ENCODE results near the gene FARP1. TPM values are rescaled to one million over a fixed set of nuclear protein-coding genes. Genes with fewer than 3 reads are reported as not detected.

FARP1 gene
- total RNA-seq, 1 experiment from 2014 or later: not detected

- no peak for DNase-seq
- Histone ChIP-seq H3K9ac (ENCODE audit: low read length) (no peak overlapping the region), H3K79me2 (ENCODE audit: low read length) (no peaks in the 10 kb centered on the region), H3K4me3 (ENCODE audit: low read length) (no peak overlapping the region), H3K4me1 (ENCODE audit: low read length) (0 out of 2 replicates have a peak, but pooled peaks cover 3% of the 10 kb centered on the region), H3K9me3 (ENCODE audit: low read length) (no peaks in the 10 kb centered on the region), H3K9me2 (replicated peaks; ENCODE audit: insufficient read depth, low read length) (no peaks in the 10 kb centered on the region), H4K20me1 (ENCODE audit: insufficient read depth, low read depth, low read length) (no peaks in the 10 kb centered on the region), H3K27me3 (ENCODE audit: low read length) (no peaks in the 10 kb centered on the region), H3K27ac (ENCODE audit: low read length) (no peak overlapping the region), H2AFZ (ENCODE audit: low read length) (no peak overlapping the region), H3K4me2 (ENCODE audit: low read depth, low read length, poor library complexity, severe bottlenecking) (no peak overlapping the region), H3K36me3 (ENCODE audit: insufficient read depth, low read length) (no peaks in the 10 kb centered on the region)
Observed at GRCh38 chr13:98173431-98174152, 30.7 kb downstream of the FARP1 start.

GRCh38 chr13:98174307-98174706, 31.4 kb downstream of the FARP1 start:
- no peaks in the 10 kb centered on the region for H3K9me2 ChIP-seq (replicated peaks; ENCODE audit: insufficient read depth, low read length)
- no peaks in the 10 kb centered on the region for H4K20me1 ChIP-seq (ENCODE audit: insufficient read depth, low read depth, low read length)
- H3K9me3 ChIP-seq (ENCODE audit: low read length): no peaks in the 10 kb centered on the region
- no peak overlapping the region for H3K9ac ChIP-seq (ENCODE audit: low read length)
- no peaks in the 10 kb centered on the region for H3K36me3 ChIP-seq (ENCODE audit: insufficient read depth, low read length)
- no peak overlapping the region for H2AFZ ChIP-seq (ENCODE audit: low read length)
- H3K79me2 ChIP-seq (ENCODE audit: low read length): no peaks in the 10 kb centered on the region
- H3K4me3 ChIP-seq (ENCODE audit: low read length): no peak overlapping the region
- H3K4me2 ChIP-seq (ENCODE audit: low read depth, low read length, poor library complexity, severe bottlenecking): no peak overlapping the region
- no peak for DNase-seq
- no peak overlapping the region for H3K27ac ChIP-seq (ENCODE audit: low read length)
- H3K4me1 ChIP-seq (ENCODE audit: low read length): 0 out of 2 replicates have a peak, but pooled peaks cover 3% of the 10 kb centered on the region
- H3K27me3 ChIP-seq (ENCODE audit: low read length): no peaks in the 10 kb centered on the region

- H3K79me2 ChIP-seq (ENCODE audit: low read length): no peaks in the 10 kb centered on the region
- no peaks in the 10 kb centered on the region for H3K9me2 ChIP-seq (replicated peaks; ENCODE audit: insufficient read depth, low read length)
Observed at GRCh38 chr13:98175043-98175442, 32.1 kb downstream of the FARP1 start.

GRCh38 chr13:98175823-98176222, 32.9 kb downstream of the FARP1 start:
- no peaks in the 10 kb centered on the region for H3K36me3 ChIP-seq (ENCODE audit: insufficient read depth, low read length)
- no peaks in the 10 kb centered on the region for H3K79me2 ChIP-seq (ENCODE audit: low read length)
- no peaks in the 10 kb centered on the region for H4K20me1 ChIP-seq (ENCODE audit: insufficient read depth, low read depth, low read length)
- H2AFZ ChIP-seq (ENCODE audit: low read length): no peak overlapping the region
- H3K27me3 ChIP-seq (ENCODE audit: low read length): no peaks in the 10 kb centered on the region
- H3K4me3 ChIP-seq (ENCODE audit: low read length): no peak overlapping the region
- DNase-seq: no peak
- no peak overlapping the region for H3K4me2 ChIP-seq (ENCODE audit: low read depth, low read length, poor library complexity, severe bottlenecking)
- no peaks in the 10 kb centered on the region for H3K9me3 ChIP-seq (ENCODE audit: low read length)
- no peaks in the 10 kb centered on the region for H3K9me2 ChIP-seq (replicated peaks; ENCODE audit: insufficient read depth, low read length)
- no peak overlapping the region for H3K9ac ChIP-seq (ENCODE audit: low read length)
- H3K27ac ChIP-seq (ENCODE audit: low read length): no peak overlapping the region
- 0 out of 2 replicates have a peak, but pooled peaks cover 3% of the 10 kb centered on the region for H3K4me1 ChIP-seq (ENCODE audit: low read length)

More at GRCh38 chr13:98175043-98175442, 32.1 kb downstream of the FARP1 start:
- Histone ChIP-seq H3K27ac (ENCODE audit: low read length) (no peak overlapping the region), H3K27me3 (ENCODE audit: low read length) (no peaks in the 10 kb centered on the region), H3K4me2 (ENCODE audit: low read depth, low read length, poor library complexity, severe bottlenecking) (no peak overlapping the region), H3K9me3 (ENCODE audit: low read length) (no peaks in the 10 kb centered on the region), H3K4me3 (ENCODE audit: low read length) (no peak overlapping the region), H3K9ac (ENCODE audit: low read length) (no peak overlapping the region), H2AFZ (ENCODE audit: low read length) (no peak overlapping the region), H3K4me1 (ENCODE audit: low read length) (0 out of 2 replicates have a peak, but pooled peaks cover 3% of the 10 kb centered on the region), H3K36me3 (ENCODE audit: insufficient read depth, low read length) (no peaks in the 10 kb centered on the region), H4K20me1 (ENCODE audit: insufficient read depth, low read depth, low read length) (no peaks in the 10 kb centered on the region)
- DNase-seq: no peak

- H2AFZ ChIP-seq (ENCODE audit: low read length): no peak within 1 kb of the TSS
- no peaks in the 10 kb centered on the region for H4K20me1 ChIP-seq (ENCODE audit: insufficient read depth, low read depth, low read length)
- no peaks in the 10 kb centered on the region for H3K36me3 ChIP-seq (ENCODE audit: insufficient read depth, low read length)
- no peak for DNase-seq
- 0 out of 2 replicates have a peak, but pooled peaks cover 3% of the 10 kb centered on the region for H3K4me1 ChIP-seq (ENCODE audit: low read length)
- H3K27me3 ChIP-seq (ENCODE audit: low read length): no peaks in the 10 kb centered on the region
- H3K4me2 ChIP-seq (ENCODE audit: low read depth, low read length, poor library complexity, severe bottlenecking): no peak within 1 kb of the TSS
- H3K27ac ChIP-seq (ENCODE audit: low read length): no peak within 1 kb of the TSS
- H3K79me2 ChIP-seq (ENCODE audit: low read length): no peaks in the 10 kb centered on the region
- no peak within 1 kb of the TSS for H3K9ac ChIP-seq (ENCODE audit: low read length)
- no peaks in the 10 kb centered on the region for H3K9me3 ChIP-seq (ENCODE audit: low read length)
- no peak within 1 kb of the TSS for H3K4me3 ChIP-seq (ENCODE audit: low read length)
- H3K9me2 ChIP-seq (replicated peaks; ENCODE audit: insufficient read depth, low read length): no peaks in the 10 kb centered on the region
Observed at GRCh38 chr13:98176777-98177608, 34.1 kb downstream of the FARP1 start, which contains the start of gene RNF113B. TSS of gene RNF113B (minus strand) at chr13:98177269. CDS start at chr13:98177236, 33 bp downstream.

GRCh38 chr13:98180092-98180491, 37.2 kb downstream of the FARP1 start:
- Histone ChIP-seq H3K9me3 (ENCODE audit: low read length) (no peaks in the 10 kb centered on the region), H3K27ac (ENCODE audit: low read length) (no peak overlapping the region), H3K4me2 (ENCODE audit: low read depth, low read length, poor library complexity, severe bottlenecking) (no peak overlapping the region), H3K4me1 (ENCODE audit: low read length) (0 out of 2 replicates have a peak, but pooled peaks cover under 1% of the 10 kb centered on the region), H2AFZ (ENCODE audit: low read length) (no peak overlapping the region), H3K27me3 (ENCODE audit: low read length) (no peaks in the 10 kb centered on the region), H3K9me2 (replicated peaks; ENCODE audit: insufficient read depth, low read length) (no peaks in the 10 kb centered on the region), H3K9ac (ENCODE audit: low read length) (no peak overlapping the region), H3K4me3 (ENCODE audit: low read length) (no peak overlapping the region), H3K36me3 (ENCODE audit: insufficient read depth, low read length) (no peaks in the 10 kb centered on the region), H3K79me2 (ENCODE audit: low read length) (no peaks in the 10 kb centered on the region), H4K20me1 (ENCODE audit: insufficient read depth, low read depth, low read length) (no peaks in the 10 kb centered on the region)
- no peak for DNase-seq

GRCh38 chr13:98181111-98181815, 38.4 kb downstream of the FARP1 start:
- no peaks in the 10 kb centered on the region for H3K36me3 ChIP-seq (ENCODE audit: insufficient read depth, low read length)
- H3K27me3 ChIP-seq (ENCODE audit: low read length): no peaks in the 10 kb centered on the region
- no peak overlapping the region for H3K4me2 ChIP-seq (ENCODE audit: low read depth, low read length, poor library complexity, severe bottlenecking)

GRCh38 chr13:98182153-98182552, 39.3 kb downstream of the FARP1 start:
- Histone ChIP-seq H2AFZ (ENCODE audit: low read length) (no peak overlapping the region), H3K36me3 (ENCODE audit: insufficient read depth, low read length) (no peaks in the 10 kb centered on the region), H3K9me3 (ENCODE audit: low read length) (no peaks in the 10 kb centered on the region), H3K27me3 (ENCODE audit: low read length) (no peaks in the 10 kb centered on the region), H4K20me1 (ENCODE audit: insufficient read depth, low read depth, low read length) (no peaks in the 10 kb centered on the region), H3K4me3 (ENCODE audit: low read length) (no peak overlapping the region), H3K9ac (ENCODE audit: low read length) (no peak overlapping the region), H3K27ac (ENCODE audit: low read length) (no peak overlapping the region), H3K9me2 (replicated peaks; ENCODE audit: insufficient read depth, low read length) (no peaks in the 10 kb centered on the region), H3K4me1 (ENCODE audit: low read length) (no peaks in the 10 kb centered on the region), H3K79me2 (ENCODE audit: low read length) (no peaks in the 10 kb centered on the region), H3K4me2 (ENCODE audit: low read depth, low read length, poor library complexity, severe bottlenecking) (no peak overlapping the region)
- no peak for DNase-seq

More at GRCh38 chr13:98181111-98181815, 38.4 kb downstream of the FARP1 start:
- no peak for DNase-seq
- H3K27ac ChIP-seq (ENCODE audit: low read length): no peak overlapping the region
- H3K4me1 ChIP-seq (ENCODE audit: low read length): no peaks in the 10 kb centered on the region
- H3K9ac ChIP-seq (ENCODE audit: low read length): no peak overlapping the region
- no peak overlapping the region for H3K4me3 ChIP-seq (ENCODE audit: low read length)
- H3K79me2 ChIP-seq (ENCODE audit: low read length): no peaks in the 10 kb centered on the region
- H2AFZ ChIP-seq (ENCODE audit: low read length): no peak overlapping the region
- H3K9me3 ChIP-seq (ENCODE audit: low read length): no peaks in the 10 kb centered on the region
- no peaks in the 10 kb centered on the region for H4K20me1 ChIP-seq (ENCODE audit: insufficient read depth, low read depth, low read length)
- H3K9me2 ChIP-seq (replicated peaks; ENCODE audit: insufficient read depth, low read length): no peaks in the 10 kb centered on the region
